ENCODE data around the gene DHH.

The DHH gene

GRCh38 chr12:49091056-49091835 is 3.4 kb downstream of the DHH start:
- Histone ChIP-seq H3K4me1 (ENCODE audit: insufficient read depth, low read length) (peaks cover 46% of the 10 kb centered on the region), H3K27me3 (ENCODE audit: control insufficient read depth in 1 of 2, insufficient read depth in 2 of 2, low read length in 2 of 2) (peaks cover 53 to 62% of the 10 kb centered on the region in 2 donors), H3K9ac (ENCODE audit: low read length) (no peak overlapping the region), H3K9me3 (ENCODE audit: low read length) (no peaks in the 10 kb centered on the region), H3K36me3 (ENCODE audit: insufficient read depth, low read length) (no peaks in the 10 kb centered on the region), H3K27ac (ENCODE audit: low read depth, low read length) (no peak overlapping the region), H3K4me3 (ENCODE audit: low read depth in 1 of 2, low read length in 2 of 2) (no peak overlapping the region)

GRCh38 chr12:49089821-49090773 is 4.5 kb downstream of the DHH start:
- Histone ChIP-seq H3K4me3 (ENCODE audit: low read depth in 1 of 2, low read length in 2 of 2) (peak overlapping the region; percentile 12 to 32), H3K27ac (ENCODE audit: low read depth, low read length) (no peak overlapping the region), H3K4me1 (ENCODE audit: insufficient read depth, low read length) (peaks cover 46% of the 10 kb centered on the region)

GRCh38 chr12:49088932-49089330 is 5.7 kb downstream of the DHH start:
- H3K27ac ChIP-seq (ENCODE audit: low read depth, low read length): no peak overlapping the region
- H3K9ac ChIP-seq (ENCODE audit: low read length): no peak overlapping the region
- no peaks in the 10 kb centered on the region for H3K9me3 ChIP-seq (ENCODE audit: low read length)
- peaks cover 37% of the 10 kb centered on the region for H3K4me1 ChIP-seq (ENCODE audit: insufficient read depth, low read length)
- H3K27me3 ChIP-seq (ENCODE audit: control insufficient read depth in 1 of 2, insufficient read depth in 2 of 2, low read length in 2 of 2): peaks cover 47 to 55% of the 10 kb centered on the region in 2 donors
- H3K4me3 ChIP-seq (ENCODE audit: low read depth in 1 of 2, low read length in 2 of 2): no peak overlapping the region
- H3K36me3 ChIP-seq (ENCODE audit: insufficient read depth, low read length): no peaks in the 10 kb centered on the region

More at GRCh38 chr12:49089821-49090773, 4.5 kb downstream of the DHH start:
- H3K9me3 ChIP-seq (ENCODE audit: low read length): no peaks in the 10 kb centered on the region
- H3K9ac ChIP-seq (ENCODE audit: low read length): no peak overlapping the region
- peaks cover 53 to 62% of the 10 kb centered on the region in 2 donors for H3K27me3 ChIP-seq (ENCODE audit: control insufficient read depth in 1 of 2, insufficient read depth in 2 of 2, low read length in 2 of 2)
- H3K36me3 ChIP-seq (ENCODE audit: insufficient read depth, low read length): no peaks in the 10 kb centered on the region

GRCh38 chr12:49088150-49088931 is 6.3 kb downstream of the DHH start:
- H3K36me3 ChIP-seq (ENCODE audit: insufficient read depth, low read length): no peaks in the 10 kb centered on the region
- H3K27me3 ChIP-seq (ENCODE audit: control insufficient read depth in 1 of 2, insufficient read depth in 2 of 2, low read length in 2 of 2): peaks cover 41 to 49% of the 10 kb centered on the region in 2 donors
- H3K9ac ChIP-seq (ENCODE audit: low read length): no peak overlapping the region
- no peak overlapping the region for H3K27ac ChIP-seq (ENCODE audit: low read depth, low read length)
- no peaks in the 10 kb centered on the region for H3K9me3 ChIP-seq (ENCODE audit: low read length)
- peaks cover 31% of the 10 kb centered on the region for H3K4me1 ChIP-seq (ENCODE audit: insufficient read depth, low read length)
- H3K4me3 ChIP-seq (ENCODE audit: low read depth in 1 of 2, low read length in 2 of 2): peak overlapping the region in 1 of 2 donors; percentile 9

- H3K9ac ChIP-seq (ENCODE audit: low read length): no peak overlapping the region
- no peaks in the 10 kb centered on the region for H3K36me3 ChIP-seq (ENCODE audit: insufficient read depth, low read length)
- H3K27me3 ChIP-seq (ENCODE audit: control insufficient read depth in 1 of 2, insufficient read depth in 2 of 2, low read length in 2 of 2): peaks cover 19 to 27% of the 10 kb centered on the region in 2 donors
- H3K4me3 ChIP-seq (ENCODE audit: low read depth in 1 of 2, low read length in 2 of 2): no peak overlapping the region
- H3K27ac ChIP-seq (ENCODE audit: low read depth, low read length): no peak overlapping the region
- H3K9me3 ChIP-seq (ENCODE audit: low read length): no peaks in the 10 kb centered on the region
- peaks cover 18% of the 10 kb centered on the region for H3K4me1 ChIP-seq (ENCODE audit: insufficient read depth, low read length)
Measured at GRCh38 chr12:49086116-49086515, 8.5 kb downstream of the DHH start.

GRCh38 chr12:49084438-49084837 is 10.2 kb downstream of the DHH start:
- Histone ChIP-seq H3K4me1 (ENCODE audit: insufficient read depth, low read length) (peaks cover 6% of the 10 kb centered on the region), H3K27me3 (ENCODE audit: control insufficient read depth in 1 of 2, insufficient read depth in 2 of 2, low read length in 2 of 2) (peaks cover 9 to 10% of the 10 kb centered on the region in 2 donors), H3K9ac (ENCODE audit: low read length) (no peak overlapping the region), H3K36me3 (ENCODE audit: insufficient read depth, low read length) (no peaks in the 10 kb centered on the region), H3K4me3 (ENCODE audit: low read depth in 1 of 2, low read length in 2 of 2) (no peak overlapping the region), H3K27ac (ENCODE audit: low read depth, low read length) (no peak overlapping the region), H3K9me3 (ENCODE audit: low read length) (no peaks in the 10 kb centered on the region)

GRCh38 chr12:49079793-49080192 is 14.8 kb downstream of the DHH start:
- H3K27ac ChIP-seq (ENCODE audit: low read depth, low read length): no peak overlapping the region
- H3K9me3 ChIP-seq (ENCODE audit: low read length): no peaks in the 10 kb centered on the region
- no peaks in the 10 kb centered on the region for H3K36me3 ChIP-seq (ENCODE audit: insufficient read depth, low read length)
- H3K4me3 ChIP-seq (ENCODE audit: low read depth in 1 of 2, low read length in 2 of 2): no peak overlapping the region
- H3K9ac ChIP-seq (ENCODE audit: low read length): no peak overlapping the region
- H3K27me3 ChIP-seq (ENCODE audit: control insufficient read depth in 1 of 2, insufficient read depth in 2 of 2, low read length in 2 of 2): no peaks in the 10 kb centered on the region
- no peaks in the 10 kb centered on the region for H3K4me1 ChIP-seq (ENCODE audit: insufficient read depth, low read length)

- H3K4me3 ChIP-seq (ENCODE audit: low read depth in 1 of 2, low read length in 2 of 2): no peak overlapping the region
- H3K9me3 ChIP-seq (ENCODE audit: low read length): no peaks in the 10 kb centered on the region
- no peak overlapping the region for H3K27ac ChIP-seq (ENCODE audit: low read depth, low read length)
- no peaks in the 10 kb centered on the region for H3K36me3 ChIP-seq (ENCODE audit: insufficient read depth, low read length)
- peaks cover 12% of the 10 kb centered on the region for H3K4me1 ChIP-seq (ENCODE audit: insufficient read depth, low read length)
- no peak overlapping the region for H3K9ac ChIP-seq (ENCODE audit: low read length)
- no peaks in the 10 kb centered on the region for H3K27me3 ChIP-seq (ENCODE audit: control insufficient read depth in 1 of 2, insufficient read depth in 2 of 2, low read length in 2 of 2)
Measured at GRCh38 chr12:49070971-49071370, 23.6 kb downstream of the DHH start.

GRCh38 chr12:49069507-49070346 is 24.9 kb downstream of the DHH start, which contains the start of gene RHEBL1:
RHEBL1 (minus strand) TSS chr12:49069979; CDS start chr12:49069785, 194 bp downstream.
- Histone ChIP-seq H3K4me3 (ENCODE audit: low read depth in 1 of 2, low read length in 2 of 2) (peak within 1 kb of the TSS; percentile 85 to 95), H3K27ac (ENCODE audit: low read depth, low read length) (peak within 1 kb of the TSS; percentile 75), H3K9me3 (ENCODE audit: low read length) (no peaks in the 10 kb centered on the region), H3K9ac (ENCODE audit: low read length) (peak within 1 kb of the TSS; percentile 24), H3K4me1 (ENCODE audit: insufficient read depth, low read length) (peaks cover 12% of the 10 kb centered on the region), H3K27me3 (ENCODE audit: control insufficient read depth in 1 of 2, insufficient read depth in 2 of 2, low read length in 2 of 2) (no peaks in the 10 kb centered on the region), H3K36me3 (ENCODE audit: insufficient read depth, low read length) (no peaks in the 10 kb centered on the region)

GRCh38 chr12:49068879-49069506 is 25.6 kb downstream of the DHH start:
- H3K27me3 ChIP-seq (ENCODE audit: control insufficient read depth in 1 of 2, insufficient read depth in 2 of 2, low read length in 2 of 2): no peaks in the 10 kb centered on the region
- peaks cover 12% of the 10 kb centered on the region for H3K4me1 ChIP-seq (ENCODE audit: insufficient read depth, low read length)
- H3K9me3 ChIP-seq (ENCODE audit: low read length): no peaks in the 10 kb centered on the region
- no peaks in the 10 kb centered on the region for H3K36me3 ChIP-seq (ENCODE audit: insufficient read depth, low read length)
- H3K27ac ChIP-seq (ENCODE audit: low read depth, low read length): no peak overlapping the region
- peak overlapping the region; percentile 85 to 95 for H3K4me3 ChIP-seq (ENCODE audit: low read depth in 1 of 2, low read length in 2 of 2)
- peak overlapping the region; percentile 24 for H3K9ac ChIP-seq (ENCODE audit: low read length)
